ENCODE results near the gene TMEM176B.
"Not testable (repeated sequence)": the region's sequence is repeated elsewhere in the genome, so short reads cannot be mapped to it uniquely, and the experiment has no call there.

The TMEM176B gene

GRCh38 chr7:150820578-150821198 lies 20.5 kb upstream of the TMEM176B start:
- no peak for DNase-seq

GRCh38 chr7:150820148-150820547 lies 20.0 kb upstream of the TMEM176B start:
- no peak for DNase-seq

- DNase-seq, result no peak
Measured at GRCh38 chr7:150818971-150819370, 18.8 kb upstream of the TMEM176B start.

- no peak for DNase-seq
Measured at GRCh38 chr7:150814328-150815001, 14.3 kb upstream of the TMEM176B start.

GRCh38 chr7:150807616-150808438 lies 7.7 kb upstream of the TMEM176B start:
- DNase-seq, result not testable (repeated sequence)

- no peak for DNase-seq
Measured at GRCh38 chr7:150806863-150807262, 6.7 kb upstream of the TMEM176B start.

- DNase-seq, result no peak
Measured at GRCh38 chr7:150806454-150806853, 6.3 kb upstream of the TMEM176B start.

- DNase-seq, result no peak
Measured at GRCh38 chr7:150805864-150806263, 5.7 kb upstream of the TMEM176B start.

- no peak for DNase-seq
Measured at GRCh38 chr7:150804802-150805201, 4.6 kb upstream of the TMEM176B start.

GRCh38 chr7:150803161-150803860 lies 3.1 kb upstream of the TMEM176B start:
- no peak for DNase-seq

GRCh38 chr7:150801946-150802771 lies 2.0 kb upstream of the TMEM176B start:
- no peak for DNase-seq

GRCh38 chr7:150801242-150801945 lies 1.2 kb upstream of the TMEM176B start:
- peak in 2 of 3 donors; percentile 22 to 43 for DNase-seq

- no peak for DNase-seq
Measured at GRCh38 chr7:150800581-150801241, 547 bp upstream of the TMEM176B start, which contains the start of gene TMEM176A. Gene TMEM176A, plus strand, starts transcription at chr7:150800769. Its CDS starts 782 bp downstream, at chr7:150801551.

- DNase-seq, result no peak
Measured at GRCh38 chr7:150799156-150799555, 1.0 kb downstream of the TMEM176B start.

- DNase-seq, result no peak
Measured at GRCh38 chr7:150797661-150798060, 2.5 kb downstream of the TMEM176B start.

- no peak for DNase-seq
Measured at GRCh38 chr7:150793569-150794238, 6.5 kb downstream of the TMEM176B start.

GRCh38 chr7:150791746-150792452 lies 8.3 kb downstream of the TMEM176B start:
- DNase-seq, result no peak

GRCh38 chr7:150791304-150791703 lies 8.9 kb downstream of the TMEM176B start:
- no peak for DNase-seq

GRCh38 chr7:150790416-150791075 lies 9.6 kb downstream of the TMEM176B start:
- no peak for DNase-seq

All from suppressor macrophage treated with lipopolysaccharide for 1 hour (primary cell).